Gastrocnemius medialis (tissue), 4 donors: Measurements from ENCODE around the gene CCDC150.

Source experiments
- POLR2A ChIP-seq, 2 donors: fragments of 450-650 bp; IDR thresholded peaks; one replicate each; pipeline ENCODE4 v1.6.1; 2017; ENCODE audit warnings: antibody characterized with exemption in 2 of 2, mild to moderate bottlenecking in 2 of 2, moderate library complexity in 2 of 2
- TF ChIP-seq, protein P1 (sequence below), 5 experiments: fragments of 450-650 bp in 3 of 5; fragments of 200-600 bp in 2 of 5; sonication (generic) in 2 of 5; IDR thresholded peaks in 4 of 5; conservative IDR thresholded peaks in 1 of 5; 1 replicate in 4 of 5; 2 replicates in 1 of 5; pipeline ENCODE4 v1.5.1; 2016 to 2019; ENCODE audit warnings: antibody characterized with exemption in 5 of 5, mild to moderate bottlenecking in 3 of 5, moderate library complexity in 3 of 5

DNA sequence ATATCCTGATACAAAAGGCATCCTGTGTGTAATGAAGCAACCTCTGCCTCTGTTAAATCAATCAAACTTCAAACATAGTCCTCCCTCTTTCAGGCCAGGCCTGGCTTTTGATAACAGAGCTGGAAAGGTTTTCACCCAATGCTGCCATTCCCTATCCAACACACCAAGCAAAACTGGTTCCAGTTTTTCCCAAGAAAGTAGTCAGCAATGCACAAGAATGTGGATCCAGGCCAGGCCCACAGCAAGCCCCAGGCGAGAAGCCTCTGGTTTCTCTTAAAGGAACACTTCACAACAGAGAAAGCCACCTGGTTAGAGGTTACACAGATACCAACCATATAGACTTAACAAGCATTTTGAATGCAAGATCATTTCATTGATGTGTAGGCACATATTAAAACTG lies 49.2 kb upstream of the CCDC150 start:
- no peak for TF ChIP-seq POLR2A (IDR thresholded peaks at IDR 0.05)
- TF ChIP-seq, protein P1, sequence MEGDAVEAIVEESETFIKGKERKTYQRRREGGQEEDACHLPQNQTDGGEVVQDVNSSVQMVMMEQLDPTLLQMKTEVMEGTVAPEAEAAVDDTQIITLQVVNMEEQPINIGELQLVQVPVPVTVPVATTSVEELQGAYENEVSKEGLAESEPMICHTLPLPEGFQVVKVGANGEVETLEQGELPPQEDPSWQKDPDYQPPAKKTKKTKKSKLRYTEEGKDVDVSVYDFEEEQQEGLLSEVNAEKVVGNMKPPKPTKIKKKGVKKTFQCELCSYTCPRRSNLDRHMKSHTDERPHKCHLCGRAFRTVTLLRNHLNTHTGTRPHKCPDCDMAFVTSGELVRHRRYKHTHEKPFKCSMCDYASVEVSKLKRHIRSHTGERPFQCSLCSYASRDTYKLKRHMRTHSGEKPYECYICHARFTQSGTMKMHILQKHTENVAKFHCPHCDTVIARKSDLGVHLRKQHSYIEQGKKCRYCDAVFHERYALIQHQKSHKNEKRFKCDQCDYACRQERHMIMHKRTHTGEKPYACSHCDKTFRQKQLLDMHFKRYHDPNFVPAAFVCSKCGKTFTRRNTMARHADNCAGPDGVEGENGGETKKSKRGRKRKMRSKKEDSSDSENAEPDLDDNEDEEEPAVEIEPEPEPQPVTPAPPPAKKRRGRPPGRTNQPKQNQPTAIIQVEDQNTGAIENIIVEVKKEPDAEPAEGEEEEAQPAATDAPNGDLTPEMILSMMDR (IDR thresholded peaks at IDR 0.05 in 4 of 5, conservative IDR thresholded peaks at IDR 0.05 in 1 of 5) = no peak
